Stimulated activated CD8-positive, alpha-beta memory T cell treated with anti-CD3 and anti-CD28 coated beads, Interleukin-12 subunit alpha, Interleukin-12 subunit beta, amount 100 ng/mL, for 24 hours (primary cell): ENCODE data around the gene PITHD1.
A peak's percentile ranks its signal among the peaks of the same experiment; 100 is the strongest.
"Not testable (repeated sequence)": the region's sequence is repeated elsewhere in the genome, so short reads cannot be mapped to it uniquely, and the experiment has no call there.

Experiments used
- DNase-seq: peaks from one replicate; pipeline ENCODE4 v3.0.0-alpha.2; 2020; ENCODE audit errors: extremely low read depth

PITHD1 gene, protein sequence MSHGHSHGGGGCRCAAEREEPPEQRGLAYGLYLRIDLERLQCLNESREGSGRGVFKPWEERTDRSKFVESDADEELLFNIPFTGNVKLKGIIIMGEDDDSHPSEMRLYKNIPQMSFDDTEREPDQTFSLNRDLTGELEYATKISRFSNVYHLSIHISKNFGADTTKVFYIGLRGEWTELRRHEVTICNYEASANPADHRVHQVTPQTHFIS

DNA sequence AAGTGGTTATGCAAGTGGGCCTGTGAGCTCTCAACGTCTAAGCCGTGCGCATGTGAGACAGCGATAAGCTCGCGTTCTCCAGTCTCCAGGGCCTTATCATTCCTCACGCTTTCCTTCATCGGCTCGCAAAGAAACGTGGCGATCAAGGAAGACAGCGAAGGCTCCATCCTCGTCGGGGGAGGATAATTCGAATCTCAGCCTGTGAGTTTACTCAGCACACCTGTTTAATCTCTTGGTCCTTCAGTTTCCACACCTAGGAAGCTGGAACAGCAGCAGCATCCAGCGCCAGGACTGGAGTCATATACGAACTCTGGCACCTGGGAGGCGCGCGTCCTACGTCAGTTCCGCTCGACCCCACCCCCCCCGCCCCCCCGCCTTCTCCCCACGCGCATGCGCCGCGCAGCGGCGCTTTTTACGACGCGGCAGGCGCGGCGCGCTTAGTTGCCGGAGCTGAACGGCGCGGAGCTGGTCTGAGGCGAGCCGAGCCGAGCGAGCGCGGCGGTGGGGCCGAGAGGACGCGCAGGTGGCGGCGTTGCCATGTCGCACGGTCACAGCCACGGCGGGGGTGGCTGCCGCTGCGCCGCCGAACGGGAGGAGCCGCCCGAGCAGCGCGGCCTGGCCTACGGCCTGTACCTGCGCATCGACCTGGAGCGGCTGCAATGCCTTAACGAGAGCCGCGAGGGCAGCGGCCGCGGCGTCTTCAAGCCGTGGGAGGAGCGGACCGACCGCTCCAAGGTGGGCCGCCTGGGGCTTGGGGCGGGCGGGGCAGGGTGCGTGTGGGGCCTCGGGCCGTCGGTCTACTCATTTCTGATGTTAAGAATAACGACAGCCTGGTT lies at the start of gene PITHD1:
Gene PITHD1 (plus strand): TSS at position 440 of the 836 bp plus-strand sequence. CDS start 98 bp downstream, at position 538.
- DNase-seq = peak; percentile 52

DNA sequence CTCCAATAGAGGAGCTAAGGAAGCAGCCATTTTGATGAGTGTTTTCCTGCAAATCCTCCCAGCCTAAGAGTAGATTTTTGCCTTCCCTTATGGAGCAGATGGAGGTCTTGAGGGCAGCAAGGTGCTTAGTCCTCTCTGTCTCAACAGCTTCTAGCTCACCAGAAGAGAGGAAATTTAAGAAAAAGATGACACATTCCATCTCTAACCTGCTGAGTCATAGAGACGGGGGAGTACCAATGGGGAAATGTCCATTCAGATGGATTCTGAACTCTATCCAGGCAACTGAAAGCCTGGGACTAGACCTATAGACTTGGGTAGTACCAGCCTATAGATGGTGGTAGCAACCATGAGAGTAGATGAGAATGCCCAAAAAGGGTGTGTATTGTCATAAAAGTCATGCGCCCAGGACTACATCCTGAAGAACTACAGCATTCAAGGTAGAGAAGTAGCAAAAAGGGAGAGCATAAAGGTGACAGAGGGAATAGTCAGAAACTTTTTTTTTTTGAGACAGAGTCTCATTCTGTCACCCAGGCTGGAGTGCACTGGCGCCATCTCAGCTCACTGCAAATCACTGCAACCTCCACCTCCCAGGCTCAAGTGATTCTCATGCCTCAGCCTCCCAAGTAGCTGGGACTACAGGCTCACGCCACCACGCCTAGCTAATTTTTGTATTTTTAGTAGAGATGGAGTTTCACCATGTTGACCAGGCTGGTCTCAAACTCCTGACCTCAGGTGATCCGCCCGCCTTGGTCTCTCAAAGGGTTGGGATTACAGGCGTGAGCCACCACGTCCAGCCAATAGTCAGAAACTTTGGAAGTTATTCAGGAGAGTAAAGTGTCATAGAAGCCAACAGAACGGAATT lies 45.6 kb upstream of the PITHD1 start:
- DNase-seq = no peak

- DNase-seq = not testable (repeated sequence)
These were observed 44.9 kb upstream of the PITHD1 start for GRCh38 chr1:23733281-23733680.

DNA sequence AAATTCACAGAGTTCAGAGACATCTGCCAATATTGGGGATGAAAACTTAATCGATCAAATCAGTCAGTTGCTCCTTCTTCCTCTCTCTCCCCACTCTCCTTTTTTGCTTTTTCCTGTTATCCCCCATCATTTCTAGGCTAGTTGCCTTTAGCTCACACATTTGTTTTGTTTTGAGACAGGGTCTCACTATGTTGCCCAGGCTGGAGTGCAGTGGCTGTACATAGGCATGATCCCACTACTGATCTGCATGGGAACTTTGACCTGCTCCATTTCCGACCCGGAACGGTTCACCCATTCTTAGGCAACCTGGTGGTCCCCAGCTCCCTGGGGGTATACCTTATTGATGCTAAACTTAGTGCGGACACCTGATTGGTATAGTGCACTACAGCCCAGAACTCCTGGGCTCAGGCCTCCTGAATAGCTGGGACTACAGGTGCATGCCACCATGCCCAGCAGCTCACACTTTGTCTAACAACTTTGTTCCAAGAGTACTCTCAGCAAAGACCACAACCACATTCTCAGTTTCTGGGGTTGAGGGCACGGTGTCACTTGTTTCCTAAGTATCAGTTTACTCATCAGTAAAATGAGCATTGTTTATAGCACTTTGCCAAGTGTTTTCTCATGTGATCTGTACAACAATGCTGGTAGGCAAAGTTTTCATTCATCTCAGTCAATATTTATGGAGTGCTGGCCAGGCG lies 41.6 kb upstream of the PITHD1 start:
- no peak for DNase-seq

DNA sequence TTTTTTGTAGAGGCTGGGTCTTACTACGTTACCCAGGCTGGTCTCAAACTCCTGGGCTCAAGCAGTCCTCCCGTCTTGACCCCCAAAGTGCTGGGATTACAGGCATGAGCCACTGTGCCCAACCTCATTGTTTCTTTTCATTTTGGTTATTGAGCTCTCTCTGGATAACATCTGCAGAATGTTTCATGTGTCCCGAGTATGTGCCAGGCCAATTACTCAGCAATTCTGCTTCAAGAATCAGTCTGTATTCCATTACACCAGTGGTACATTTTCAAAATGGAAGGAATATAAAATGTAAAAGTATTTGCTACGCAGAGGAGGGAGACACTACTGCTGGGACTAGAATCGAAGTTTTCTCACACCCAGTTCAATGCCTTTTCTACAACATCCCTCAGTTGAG lies 36.6 kb upstream of the PITHD1 start:
- DNase-seq = no peak

GRCh38 chr1:23742670-23743286 lies 35.4 kb upstream of the PITHD1 start:
- no peak for DNase-seq

GRCh38 chr1:23743287-23744152 lies 34.7 kb upstream of the PITHD1 start, which contains the start of gene ELOA:
ELOA (plus strand) TSS chr1:23743471; CDS start chr1:23743504, 33 bp downstream.
- peak; percentile 57 for DNase-seq

GRCh38 chr1:23745515-23745914 lies 32.7 kb upstream of the PITHD1 start:
- DNase-seq = no peak

DNA sequence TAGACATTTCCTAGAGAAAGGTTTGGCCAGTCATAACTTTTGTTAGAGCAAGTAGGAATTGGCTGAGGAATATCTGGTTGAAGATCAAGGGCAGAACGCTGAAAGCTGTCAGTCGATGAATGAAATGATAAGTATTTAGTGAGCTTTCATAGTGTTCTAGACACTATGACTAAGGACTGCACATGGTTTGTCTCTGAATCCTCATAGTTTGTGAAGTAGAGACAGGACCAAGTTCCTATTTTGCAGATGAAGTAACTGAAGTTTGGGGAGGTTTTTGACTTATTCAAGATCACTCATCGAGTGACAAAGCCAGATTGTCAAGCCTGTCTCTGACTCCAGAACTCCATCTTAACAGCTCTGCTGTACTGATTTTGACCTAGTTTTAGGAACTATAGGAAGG lies 30.2 kb upstream of the PITHD1 start:
- DNase-seq = no peak

GRCh38 chr1:23751050-23751814 lies 27.0 kb upstream of the PITHD1 start:
- DNase-seq = no peak

DNA sequence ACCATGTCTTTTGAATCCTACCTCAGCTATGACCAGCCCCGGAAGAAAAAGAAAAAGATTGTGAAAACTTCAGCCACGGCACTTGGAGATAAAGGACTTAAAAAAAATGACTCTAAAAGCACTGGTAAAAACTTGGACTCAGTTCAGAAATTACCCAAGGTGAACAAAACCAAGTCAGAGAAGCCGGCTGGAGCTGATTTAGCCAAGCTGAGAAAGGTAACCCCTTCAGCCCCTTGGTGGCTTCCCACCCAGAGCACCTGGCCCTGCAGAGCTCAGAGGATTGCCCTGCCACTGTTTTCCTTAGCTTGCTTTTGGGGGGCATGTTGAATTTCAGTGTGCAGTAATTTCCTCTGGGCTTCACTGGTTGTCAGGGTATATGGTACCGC lies 26.4 kb upstream of the PITHD1 start:
- no peak for DNase-seq

GRCh38 chr1:23752909-23753308 lies 25.3 kb upstream of the PITHD1 start:
- no peak for DNase-seq

DNA sequence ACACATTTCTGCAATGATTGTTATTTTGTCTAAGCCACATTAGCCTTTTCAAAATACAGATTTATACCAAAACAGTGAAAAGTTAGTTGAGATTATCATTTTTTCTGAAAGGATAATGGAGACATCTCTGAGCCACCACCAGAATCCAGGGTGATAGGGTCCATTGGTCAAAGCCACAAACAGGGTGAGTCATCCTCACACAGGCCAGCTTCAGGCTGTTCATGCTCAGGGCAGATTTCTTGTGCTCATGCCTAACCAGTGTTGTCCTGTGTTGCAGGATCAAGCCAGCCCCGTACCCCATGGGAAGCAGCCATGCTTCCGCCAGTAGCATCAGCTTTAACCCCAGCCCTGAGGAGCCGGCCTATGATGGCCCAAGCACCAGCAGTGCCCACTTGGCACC lies 21.5 kb upstream of the PITHD1 start:
- DNase-seq = no peak

DNA sequence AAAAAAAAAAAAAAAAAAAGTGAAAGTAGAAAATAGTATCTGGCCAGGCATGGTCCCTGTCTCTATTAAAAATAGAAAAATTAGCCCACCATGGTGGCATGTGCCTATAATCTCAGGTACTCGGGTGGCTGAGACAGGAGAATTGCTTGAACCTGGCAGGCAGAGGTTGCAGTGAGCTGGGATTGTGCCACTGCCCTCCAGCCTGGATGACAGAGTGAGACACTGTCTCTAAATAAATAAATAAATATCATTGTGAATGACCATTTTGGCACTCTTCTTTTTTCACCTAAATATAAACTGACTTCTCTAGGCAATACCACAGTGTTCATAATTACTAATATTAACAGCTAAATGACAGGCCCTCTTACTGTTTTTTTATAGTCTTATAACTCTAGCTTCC lies 20.4 kb upstream of the PITHD1 start:
- DNase-seq = no peak

GRCh38 chr1:23759277-23759676 lies 18.9 kb upstream of the PITHD1 start:
- DNase-seq = no peak

- no peak for DNase-seq
These were observed 15.1 kb upstream of the PITHD1 start for GRCh38 chr1:23763041-23763577.

DNA sequence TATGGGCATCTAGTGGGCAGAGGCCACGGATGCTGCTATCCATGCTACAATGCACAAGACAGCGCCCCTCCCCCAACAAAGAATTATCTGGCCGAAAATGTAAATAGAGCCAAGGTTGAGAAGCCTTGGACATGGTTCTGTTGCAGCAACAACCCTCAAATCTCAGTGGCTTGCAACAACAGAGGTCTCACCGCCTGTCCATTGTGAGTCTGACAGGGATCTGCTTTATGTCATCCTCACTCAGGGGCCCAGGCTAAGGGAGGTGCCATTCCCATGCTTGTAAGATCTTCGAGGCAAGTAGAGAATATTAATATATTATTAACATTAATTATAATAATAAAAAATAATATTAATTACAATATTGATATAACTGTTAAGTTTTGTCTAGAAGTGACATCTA lies 9.5 kb upstream of the PITHD1 start:
- DNase-seq = no peak

DNA sequence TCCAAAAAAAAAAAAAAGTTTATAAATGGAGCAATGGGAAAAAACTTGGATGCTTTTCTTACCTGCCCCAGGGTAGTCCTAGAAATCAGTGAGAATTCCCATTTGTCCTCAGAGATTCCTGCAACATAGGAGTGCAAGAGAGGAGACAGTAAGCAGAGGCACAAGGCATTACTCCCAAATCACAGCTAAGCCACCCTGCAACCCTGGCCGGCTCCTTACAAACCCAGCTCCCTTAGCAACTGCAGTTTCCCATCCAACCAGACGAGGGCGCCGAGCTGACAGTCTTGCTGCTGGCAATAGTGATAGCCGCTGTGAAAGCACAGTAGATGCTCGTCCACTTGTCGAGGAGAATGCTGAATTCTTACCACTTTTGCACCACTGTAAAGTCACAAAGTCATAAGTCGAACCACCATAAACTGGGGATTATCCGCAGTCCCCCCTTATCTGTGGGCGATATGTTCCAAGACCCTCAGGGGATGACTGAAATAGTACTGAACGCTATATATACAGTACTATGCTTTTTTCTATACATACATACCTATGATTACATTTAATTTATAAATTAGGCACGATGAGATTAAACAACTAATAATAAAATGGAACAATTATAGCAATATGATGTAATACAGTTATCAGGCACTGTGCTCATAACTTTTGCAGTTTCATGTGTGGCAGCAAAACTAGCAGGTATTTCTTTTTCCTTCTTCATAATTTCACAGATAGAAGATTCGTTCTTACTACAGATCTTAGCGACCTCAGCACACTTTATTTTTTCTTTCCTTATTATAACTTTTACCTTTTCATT lies 6.0 kb upstream of the PITHD1 start:
- DNase-seq = peak; percentile 70
